Activated CD8-positive, alpha-beta memory T cell treated with anti-CD3 and anti-CD28 coated beads, Interleukin-2, amount 10 ng/mL, durations not matched to agents 7 days and 5 days (primary cell): ENCODE data around the gene DCAF17. TPM values are rescaled to one million over a fixed set of nuclear protein-coding genes. Genes with fewer than 3 reads are reported as not detected.
"Not testable (repeated sequence)": the region's sequence is repeated elsewhere in the genome, so short reads cannot be mapped to it uniquely, and the experiment has no call there.

Source experiments
- ATAC-seq: fragments of 150-1000 bp; cut with Tn5 transposase; one replicate; pipeline ENCODE4 v1.10.0; 2021; ENCODE audit warnings: moderate library complexity
- CTCF ChIA-PET: fragments of 350-600 bp; sonication (Branson Sonifier 250); formaldehyde crosslinking; loops from one replicate; lab custom pipeline; 2021; ENCODE audit warnings: antibody characterized with exemption; lab: Charles Lee
- DNase-seq: peaks from one replicate; pipeline ENCODE4 v3.0.0-alpha.2; 2020
- H3K27ac Mint-ChIP-seq: one replicate; pipeline ENCODE4 v1.8.0; 2021; ENCODE audit warnings: mild to moderate bottlenecking, mixed read lengths
- H3K27me3 Mint-ChIP-seq: one replicate; pipeline ENCODE4 v1.8.0; 2021; ENCODE audit warnings: mixed read lengths
- H3K36me3 Mint-ChIP-seq: one replicate; pipeline ENCODE4 v1.8.0; 2021; ENCODE audit warnings: mild to moderate bottlenecking, mixed read lengths
- H3K4me1 Mint-ChIP-seq: one replicate; pipeline ENCODE4 v1.8.0; 2021; ENCODE audit warnings: mixed read lengths
- H3K4me3 Mint-ChIP-seq: one replicate; pipeline ENCODE4 v1.8.0; 2021; ENCODE audit warnings: mild to moderate bottlenecking, moderate library complexity, mixed read lengths
- H3K9me3 Mint-ChIP-seq: one replicate; pipeline ENCODE4 v1.8.0; 2022; ENCODE audit warnings: low read depth, mixed read lengths
- total RNA-seq, 2 experiments: library from RNA; stranded (reverse); gene quantifications; one replicate each; pipeline ENCODE4 v1.2.3, GENCODE V29; 2021

The DCAF17 gene
- total RNA-seq, 2 experiments from 2014 or later: 18.7 to 19.7 TPM

- ATAC-seq, H3K4me3 Mint-ChIP-seq: not testable (repeated sequence)
Measured at GRCh38 chr2:171414645-171415044, 19.4 kb upstream of the DCAF17 start.

DNA sequence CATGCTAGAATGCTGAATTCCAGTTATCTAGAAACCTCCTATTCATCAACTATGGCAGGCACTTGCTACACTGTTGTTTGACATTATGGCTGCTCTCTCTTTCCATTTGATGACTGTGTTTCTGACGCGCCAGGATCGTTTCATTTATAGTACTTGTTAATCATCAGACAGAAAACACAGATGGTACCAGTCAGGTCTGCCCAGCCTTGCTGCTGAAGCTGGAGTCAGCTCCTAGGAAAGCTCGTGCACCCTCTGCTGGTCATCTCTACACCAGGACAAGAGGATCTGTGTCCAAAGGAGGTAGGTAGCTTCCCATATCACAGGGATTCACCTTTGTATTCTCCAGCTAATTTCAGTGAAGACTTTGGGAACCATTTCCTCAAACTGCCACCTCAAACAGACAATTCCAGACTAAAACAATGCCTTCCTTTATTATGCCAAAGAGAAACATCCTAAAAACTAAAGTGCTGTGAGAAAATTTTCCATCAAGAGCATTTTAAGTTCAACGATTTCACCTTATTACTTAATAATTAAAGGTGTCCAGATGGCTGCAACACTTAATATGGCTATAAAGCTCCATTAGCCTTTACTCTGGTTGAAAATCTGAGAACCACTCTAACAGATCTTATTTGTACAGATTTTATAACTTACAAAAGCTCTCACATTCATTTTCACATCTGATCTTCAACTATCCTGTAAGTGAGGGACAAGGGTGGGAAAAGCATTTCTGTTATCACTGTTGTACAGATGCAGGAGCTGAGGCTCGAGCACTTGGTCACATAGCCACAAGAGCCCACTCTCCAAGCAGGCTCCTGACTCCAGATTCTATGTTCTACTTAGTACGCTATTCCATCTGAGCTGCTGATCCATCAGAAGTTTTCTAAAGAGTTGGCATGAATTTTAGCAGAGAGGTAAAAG, 17.8 kb upstream of the DCAF17 start:
- H3K36me3 Mint-ChIP-seq: peaks cover 21% of the 10 kb centered on the region
- CTCF ChIA-PET: interaction anchor here (0.6 to 3.7 kb wide), 19 partner anchors 10 to 531 kb away, joined by 3 to 40 read pairs (median 4); partner anchors contain the start of genes DCAF17, GORASP2, METTL8 and TLK1
- DNase-seq: peak; percentile 89
- H3K27me3 Mint-ChIP-seq: no peaks in the 10 kb centered on the region
- peak overlapping the region; percentile 61 for H3K27ac Mint-ChIP-seq
- peak; percentile 95 for ATAC-seq
- H3K4me3 Mint-ChIP-seq: no peak overlapping the region
- peaks cover 27% of the 10 kb centered on the region for H3K4me1 Mint-ChIP-seq
- H3K9me3 Mint-ChIP-seq: no peaks in the 10 kb centered on the region

More at GRCh38 chr2:171414645-171415044, 19.4 kb upstream of the DCAF17 start:
- H3K27ac Mint-ChIP-seq: peak overlapping the region; percentile 19
- H3K4me1 Mint-ChIP-seq: peaks cover 24% of the 10 kb centered on the region
- not testable (repeated sequence) for DNase-seq, H3K9me3 Mint-ChIP-seq, H3K27me3 Mint-ChIP-seq
- H3K36me3 Mint-ChIP-seq: peaks cover 15% of the 10 kb centered on the region
- CTCF ChIA-PET: interaction anchor here (0.7 to 3.7 kb wide), 5 partner anchors 18 to 328 kb away, joined by 3 to 24 read pairs (median 3); partner anchors contain the start of genes DCAF17 and METTL8

- Mint-ChIP-seq H3K36me3 (peaks cover 39% of the 10 kb centered on the region), H3K27ac (no peak overlapping the region), H3K4me1 (peaks cover 25% of the 10 kb centered on the region), H3K9me3 (peaks cover 12% of the 10 kb centered on the region), H3K4me3 (no peak overlapping the region), H3K27me3 (no peaks in the 10 kb centered on the region)
- DNase-seq (no peak), ATAC-seq (no peak)
- CTCF ChIA-PET: interaction anchor here (1.3 to 3.2 kb wide), 2 partner anchors 14 to 491 kb away, joined by 4 to 14 read pairs; partner anchors contain the start of genes DCAF17, GORASP2 and METTL8
Measured at GRCh38 chr2:171419333-171419732, 14.7 kb upstream of the DCAF17 start.

DNA sequence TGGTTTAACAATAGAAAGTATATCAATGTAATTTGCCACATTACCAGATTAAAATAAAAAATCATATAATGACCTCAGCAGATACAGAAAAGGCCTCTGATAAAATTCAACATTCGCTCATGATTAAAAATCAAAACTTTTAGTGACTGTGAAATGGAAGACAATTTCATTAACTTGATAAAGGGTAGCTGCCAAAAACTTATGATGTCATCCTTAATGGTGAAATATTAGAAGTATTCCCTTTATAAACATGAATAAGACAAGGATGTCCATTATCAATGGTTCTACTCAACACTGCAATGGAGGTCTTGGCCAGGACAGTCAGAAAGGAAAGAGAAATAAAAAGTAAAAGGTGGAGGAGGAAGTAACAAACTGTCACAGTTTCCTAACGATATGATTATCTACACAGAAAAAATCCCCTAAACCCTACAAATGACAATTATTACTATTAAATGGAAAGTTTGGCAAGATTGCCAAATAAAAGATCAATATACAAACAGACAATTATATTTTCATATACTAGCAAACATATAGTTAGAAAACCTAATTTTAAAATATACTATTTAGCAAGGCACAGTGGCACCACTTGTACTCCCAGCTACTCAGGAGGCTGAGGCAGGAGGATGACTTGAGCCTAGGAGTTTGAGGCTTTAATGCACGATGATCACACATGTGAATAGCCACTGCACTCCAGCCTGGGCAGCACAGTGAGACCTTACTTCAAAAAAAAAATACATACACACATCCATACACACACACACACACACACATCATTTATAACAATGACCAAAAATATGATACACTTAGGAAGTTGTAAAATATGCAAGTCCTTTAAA, 13.1 kb upstream of the DCAF17 start:
- DNase-seq: no peak
- H3K27me3 Mint-ChIP-seq: no peaks in the 10 kb centered on the region
- ATAC-seq: peak; percentile 77
- CTCF ChIA-PET: interaction anchor here (0.6 to 3.2 kb wide), 5 partner anchors 11 to 448 kb away, joined by 3 to 14 read pairs (median 4); partner anchors contain the start of genes DCAF17 and METTL8
- H3K27ac Mint-ChIP-seq: peak overlapping the region; percentile 33
- peaks cover 17% of the 10 kb centered on the region for H3K9me3 Mint-ChIP-seq
- peaks cover 18% of the 10 kb centered on the region for H3K4me1 Mint-ChIP-seq
- H3K4me3 Mint-ChIP-seq: no peak overlapping the region
- peaks cover 49% of the 10 kb centered on the region for H3K36me3 Mint-ChIP-seq

GRCh38 chr2:171422710-171423495, 11.1 kb upstream of the DCAF17 start:
- Mint-ChIP-seq H3K4me1 (peaks cover 15% of the 10 kb centered on the region), H3K36me3 (peaks cover 60% of the 10 kb centered on the region), H3K9me3 (peaks cover 24% of the 10 kb centered on the region)
- H3K27me3 Mint-ChIP-seq, ATAC-seq, H3K27ac Mint-ChIP-seq, H3K4me3 Mint-ChIP-seq, DNase-seq, CTCF ChIA-PET: not testable (repeated sequence)

- Mint-ChIP-seq H3K36me3 (peaks cover 47% of the 10 kb centered on the region), H3K4me3 (no peak overlapping the region), H3K4me1 (peaks cover 30% of the 10 kb centered on the region), H3K9me3 (peaks cover 19% of the 10 kb centered on the region), H3K27me3 (no peaks in the 10 kb centered on the region), H3K27ac (no peak overlapping the region)
- ATAC-seq (no peak), DNase-seq (no peak)
- CTCF ChIA-PET: interaction anchor here (1.9 to 3.4 kb wide), 3 partner anchors 15 to 502 kb away, joined by 6 to 24 read pairs (median 8); partner anchors contain the start of gene GORASP2
Measured at GRCh38 chr2:171430516-171431410, 3.3 kb upstream of the DCAF17 start.

DNA sequence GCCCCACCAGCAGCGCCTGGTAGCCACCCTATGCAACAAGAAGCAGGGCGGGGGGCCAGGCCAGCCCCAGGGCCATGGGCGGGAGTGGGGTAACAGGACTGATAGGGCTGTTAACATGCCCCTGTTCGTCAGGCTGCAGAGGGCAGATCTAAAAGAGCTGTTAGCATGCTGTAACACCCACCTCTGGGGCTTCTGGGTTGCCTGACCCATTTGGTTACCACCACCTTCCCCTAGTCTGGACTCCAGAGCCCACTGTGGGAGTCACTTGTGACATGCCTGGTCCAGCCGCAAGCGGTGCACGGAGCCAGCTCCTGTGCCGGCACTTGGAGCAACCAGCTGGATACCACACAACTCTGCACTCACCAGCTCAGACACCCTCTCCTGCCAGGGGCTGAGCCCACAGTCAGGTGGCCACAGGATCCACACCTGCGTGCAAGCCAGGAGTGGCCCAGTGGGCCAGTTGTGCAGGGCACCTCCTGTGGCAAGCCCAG, 2.3 kb upstream of the DCAF17 start:
- H3K36me3 Mint-ChIP-seq: peaks cover 52% of the 10 kb centered on the region
- H3K4me1 Mint-ChIP-seq: peaks cover 37% of the 10 kb centered on the region
- peaks cover 19% of the 10 kb centered on the region for H3K9me3 Mint-ChIP-seq
- peak overlapping the region; percentile 85 for H3K4me3 Mint-ChIP-seq
- DNase-seq: no peak
- CTCF ChIA-PET: interaction anchor here (1.9 to 3.4 kb wide), 4 partner anchors 11 to 503 kb away, joined by 6 to 24 read pairs (median 11); partner anchors contain the start of gene GORASP2
- no peak for ATAC-seq
- H3K27ac Mint-ChIP-seq: peak overlapping the region; percentile 90
- H3K27me3 Mint-ChIP-seq: no peaks in the 10 kb centered on the region

- Mint-ChIP-seq H3K4me3 (peak overlapping the region; percentile 85), H3K36me3 (peaks cover 52% of the 10 kb centered on the region), H3K27me3 (no peaks in the 10 kb centered on the region), H3K9me3 (peaks cover 16% of the 10 kb centered on the region), H3K27ac (peak overlapping the region; percentile 90), H3K4me1 (peaks cover 37% of the 10 kb centered on the region)
- DNase-seq (no peak), ATAC-seq (no peak)
- CTCF ChIA-PET: interaction anchor here (0.8 to 3.7 kb wide), 7 partner anchors 12 to 504 kb away, joined by 3 to 24 read pairs (median 8); partner anchors contain the start of gene GORASP2
Measured at GRCh38 chr2:171432206-171432968, 1.6 kb upstream of the DCAF17 start.

GRCh38 chr2:171432969-171433762, 860 bp upstream of the DCAF17 start:
- Mint-ChIP-seq H3K4me1 (peaks cover 38% of the 10 kb centered on the region), H3K27ac (peak overlapping the region; percentile 90), H3K36me3 (peaks cover 55% of the 10 kb centered on the region), H3K4me3 (peak overlapping the region; percentile 85), H3K27me3 (no peaks in the 10 kb centered on the region), H3K9me3 (peaks cover 13% of the 10 kb centered on the region)
- DNase-seq (peak; percentile 76), ATAC-seq (peak; percentile 11)
- CTCF ChIA-PET: interaction anchor here (0.8 to 3.7 kb wide), 11 partner anchors 12 to 504 kb away, joined by 3 to 24 read pairs (median 4); partner anchors contain the start of gene GORASP2

DNA sequence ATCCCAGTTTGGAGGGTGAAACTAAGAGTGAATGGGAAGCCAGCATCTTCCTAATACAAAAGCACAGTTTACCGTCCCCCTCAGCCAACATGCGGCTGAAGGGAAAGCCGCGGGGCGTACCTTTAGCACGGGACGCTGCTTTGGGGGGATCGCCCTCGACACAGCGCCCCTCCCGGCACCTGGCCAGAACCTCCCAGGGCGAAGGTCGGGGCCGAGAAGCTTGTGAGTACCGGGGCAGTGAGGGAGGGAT, 338 bp upstream of the DCAF17 start, which contains the start of gene METTL8:
Gene METTL8 (minus strand): TSS at position 228 of the 250 bp plus-strand sequence. CDS start 41,805 bp downstream, outside the sequence.
- no peak for ATAC-seq
- Mint-ChIP-seq H3K36me3 (peaks cover 57% of the 10 kb centered on the region), H3K27ac (peak within 1 kb of the TSS; percentile 90), H3K9me3 (peaks cover 10% of the 10 kb centered on the region), H3K27me3 (no peaks in the 10 kb centered on the region), H3K4me1 (peaks cover 39% of the 10 kb centered on the region), H3K4me3 (peak within 1 kb of the TSS; percentile 85)
- CTCF ChIA-PET: interaction anchor here (0.7 to 3.7 kb wide), 11 partner anchors 13 to 504 kb away, joined by 3 to 24 read pairs (median 4); partner anchors contain the start of gene GORASP2
- no peak for DNase-seq
